B cell (primary cell): ENCODE measurements around the gene USH2A. TPM values are rescaled to one million over a fixed set of nuclear protein-coding genes. Genes with fewer than 3 reads are reported as not detected.

Experiments
- ATAC-seq: fragments of 200-7000 bp; cut with Tn5 transposase; one replicate; pipeline ENCODE4 v1.10.0; 2021; ENCODE audit warnings: low read depth, mild to moderate bottlenecking, moderate number of reproducible peaks, moderate library complexity
- CTCF ChIA-PET: fragments of 350-600 bp; sonication (Branson Sonifier 250); formaldehyde crosslinking; loops from one replicate; lab custom pipeline; 2021; ENCODE audit warnings: antibody characterized with exemption, inconsistent platforms; lab: Charles Lee
- POLR2A ChIA-PET: fragments of 350-600 bp; sonication (Branson Sonifier 250); formaldehyde crosslinking; loops from one replicate; lab custom pipeline; 2021; ENCODE audit warnings: antibody characterized with exemption; lab: Charles Lee
- DNase-seq: peaks from one replicate; pipeline ENCODE4 v3.0.0; 2013
- H2AFZ ChIP-seq: 2 replicates; pipeline ENCODE4 v1.6.1; 2012; ENCODE audit warnings: mild to moderate bottlenecking, low read depth, low read length; ENCODE audit not compliant: insufficient read depth, poor library complexity, severe bottlenecking
- H3K27ac ChIP-seq, 2 donors: 1 replicate in 1 of 2; 2 replicates in 1 of 2; pipeline ENCODE4 v1.5.1; 2012 to 2013; ENCODE audit warnings: low read length in 2 of 2, mild to moderate bottlenecking in 2 of 2, moderate library complexity in 1 of 2
- H3K27me3 ChIP-seq, 4 experiments: fragments of 200-600 bp in 1 of 4; sonication (generic) in 1 of 4; replicated peaks in 1 of 4; 1 replicate in 2 of 4; 2 replicates in 2 of 4; pipeline versions ENCODE4 v1.6.1 to v1.7.0; 2013 to 2016; ENCODE audit warnings: low read length in 3 of 4, mild to moderate bottlenecking in 2 of 4, mixed read lengths in 1 of 4, moderate library complexity in 1 of 4; ENCODE audit not compliant: insufficient read depth in 4 of 4, control insufficient read depth in 3 of 4; ENCODE audit errors: control extremely low read depth in 1 of 4
- H3K36me3 ChIP-seq, 2 experiments: replicated peaks in 1 of 2; 1 replicate in 1 of 2; 2 replicates in 1 of 2; pipeline versions ENCODE4 v1.6.1 to v1.7.1; 2013; ENCODE audit warnings: low read length in 1 of 2; ENCODE audit not compliant: insufficient read depth in 2 of 2, control insufficient read depth in 1 of 2; ENCODE audit errors: control extremely low read depth in 1 of 2, extremely low read depth in 1 of 2
- H3K4me1 ChIP-seq, 2 donors: fragments of 200-600 bp in 1 of 2; sonication (generic) in 1 of 2; 1 replicate in 1 of 2; 2 replicates in 1 of 2; pipeline versions ENCODE4 v1.5.1 to v1.6.1; 2013 to 2017; ENCODE audit warnings: low read length in 2 of 2; ENCODE audit not compliant: control insufficient read depth in 2 of 2, insufficient read depth in 2 of 2
- H3K4me2 ChIP-seq: replicated peaks from 2 replicates; pipeline ENCODE3; 2012; ENCODE audit warnings: mild to moderate bottlenecking, low read depth, low read length; ENCODE audit not compliant: poor library complexity, severe bottlenecking
- H3K4me3 ChIP-seq, 5 experiments: fragments of 200-600 bp in 1 of 5; sonication (generic) in 1 of 5; 1 replicate in 3 of 5; 2 replicates in 2 of 5; pipeline versions ENCODE4 v1.5.1 to v1.7.0; 2011 to 2016; ENCODE audit warnings: low read length in 4 of 5, mild to moderate bottlenecking in 4 of 5, low read depth in 2 of 5, control low read depth in 1 of 5, moderate library complexity in 1 of 5; ENCODE audit not compliant: insufficient read depth in 1 of 5; ENCODE audit errors: control extremely low read depth in 1 of 5, extremely low read depth in 1 of 5
- H3K79me2 ChIP-seq: fragments of 200-600 bp; sonication (generic); one replicate; pipeline ENCODE4 v1.6.0; 2016; ENCODE audit warnings: low read length; ENCODE audit not compliant: control insufficient read depth, insufficient read depth
- H3K9ac ChIP-seq: fragments of 200-600 bp; sonication (generic); 2 replicates; pipeline ENCODE4 v1.6.1; 2017; ENCODE audit warnings: mild to moderate bottlenecking, low read length, moderate library complexity
- H3K9me3 ChIP-seq, 3 donors: one replicate each; pipeline versions ENCODE4 v1.6.1 to v1.7.1; 2013; ENCODE audit warnings: low read length in 2 of 3; ENCODE audit not compliant: control insufficient read depth in 2 of 3, insufficient read depth in 1 of 3; ENCODE audit errors: control extremely low read depth in 1 of 3
- H4K20me1 ChIP-seq: 2 replicates; pipeline ENCODE4 v1.6.0; 2012; ENCODE audit warnings: mild to moderate bottlenecking, low read length; ENCODE audit not compliant: insufficient read depth, control insufficient read depth, poor library complexity, severe bottlenecking
- H3K27ac Mint-ChIP-seq: one replicate; pipeline ENCODE4 v1.8.0; 2021; ENCODE audit warnings: mixed read lengths
- H3K27me3 Mint-ChIP-seq: one replicate; pipeline ENCODE4 v1.8.0; 2021; ENCODE audit warnings: mixed read lengths
- H3K4me1 Mint-ChIP-seq: one replicate; pipeline ENCODE4 v1.8.0; 2021; ENCODE audit warnings: mixed read lengths
- H3K4me3 Mint-ChIP-seq: one replicate; pipeline ENCODE4 v1.8.0; 2021; ENCODE audit warnings: mixed read lengths
- H3K9me3 Mint-ChIP-seq: one replicate; pipeline ENCODE4 v1.8.0; 2022; ENCODE audit warnings: mixed read lengths; ENCODE audit not compliant: insufficient read depth
- EZH2 ChIP-seq: IDR thresholded peaks from 2 replicates; pipeline ENCODE4 v1.6.1; 2012; ENCODE audit warnings: borderline replicate concordance, low read depth, mild to moderate bottlenecking, moderate library complexity, low read length; ENCODE audit not compliant: insufficient read depth, poor library complexity, severe bottlenecking
- WGBS: methylation state at CpG from one replicate; pipeline ENCODE4 v1.1.5; 2013; ENCODE audit warnings: missing lambda C conversion rate; ENCODE audit not compliant: insufficient coverage; 5-methylcytosine and 5-hydroxymethylcytosine counted together
- intact Hi-C: fragments of 100-400 bp; cut with micrococcal nuclease; formaldehyde crosslinking; loops from one replicate; pipeline ENCODE4 v1.10.0; 2022
- polyA plus RNA-seq: library from polyadenylated mRNA; depleted of rRNA; stranded (reverse); fragments of >200 nt; gene quantifications from 2 replicates; pipeline ENCODE4 v1.2.3, GENCODE V29; 2012
- total RNA-seq, 2 donors: library from RNA; stranded (reverse); fragments of 120-200 nt in 1 of 2; gene quantifications; 1 replicate in 1 of 2; 2 replicates in 1 of 2; pipeline versions ENCODE4 v1.2.3 to v1.2.4, GENCODE V29; 2013 to 2022
- TF ChIP-seq, protein P1 (sequence below): fragments of 200-600 bp; IDR thresholded peaks from one replicate; pipeline ENCODE4 v1.8.0; 2022; ENCODE audit warnings: antibody characterized with exemption, mild to moderate bottlenecking

Gene USH2A
- total and polyA plus RNA-seq, 2 donors (not counting 1 experiment from before 2014, with no cell fraction given): 0.01 TPM; not detected in 1

DNA sequence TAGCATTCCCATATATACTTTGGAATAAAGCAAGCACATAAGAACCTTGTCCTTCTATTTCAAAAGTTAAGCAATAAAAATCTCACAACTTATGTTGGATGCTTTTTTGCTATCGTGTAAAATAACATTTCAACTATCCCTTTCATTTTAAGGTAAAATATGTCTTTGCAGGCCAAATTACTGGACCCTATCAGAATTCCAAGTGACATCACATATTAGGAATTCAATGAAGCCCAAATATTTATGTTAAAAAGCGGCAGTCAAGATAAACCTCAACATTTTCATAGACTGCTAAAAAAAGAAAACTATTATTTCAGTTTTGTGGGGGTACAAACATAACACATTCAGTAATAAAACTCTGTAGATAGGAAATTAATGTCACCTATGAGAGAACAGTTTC, 604.1 kb downstream of the USH2A start:
- no peaks in the 10 kb centered on the region for H3K36me3 ChIP-seq
- no peaks in the 10 kb centered on the region for H3K79me2 ChIP-seq
- WGBS: no CpG with 5 or more reads among the region's 2 CpGs
- H3K27me3 ChIP-seq: no peaks in the 10 kb centered on the region
- intact Hi-C loops: no loop called here
- no peaks in the 10 kb centered on the region for H3K27me3 Mint-ChIP-seq
- no peak overlapping the region for H3K4me2 ChIP-seq
- no peaks in the 10 kb centered on the region for H3K9me3 ChIP-seq
- H4K20me1 ChIP-seq: no peaks in the 10 kb centered on the region
- no peak overlapping the region for H3K27ac Mint-ChIP-seq
- ATAC-seq (no peak), DNase-seq (no peak)
- H3K4me3 ChIP-seq: no peak overlapping the region
- H3K4me1 Mint-ChIP-seq: no peaks in the 10 kb centered on the region
- H3K9me3 Mint-ChIP-seq: no peaks in the 10 kb centered on the region
- CTCF ChIA-PET: no interaction called here
- TF ChIP-seq, protein P1, sequence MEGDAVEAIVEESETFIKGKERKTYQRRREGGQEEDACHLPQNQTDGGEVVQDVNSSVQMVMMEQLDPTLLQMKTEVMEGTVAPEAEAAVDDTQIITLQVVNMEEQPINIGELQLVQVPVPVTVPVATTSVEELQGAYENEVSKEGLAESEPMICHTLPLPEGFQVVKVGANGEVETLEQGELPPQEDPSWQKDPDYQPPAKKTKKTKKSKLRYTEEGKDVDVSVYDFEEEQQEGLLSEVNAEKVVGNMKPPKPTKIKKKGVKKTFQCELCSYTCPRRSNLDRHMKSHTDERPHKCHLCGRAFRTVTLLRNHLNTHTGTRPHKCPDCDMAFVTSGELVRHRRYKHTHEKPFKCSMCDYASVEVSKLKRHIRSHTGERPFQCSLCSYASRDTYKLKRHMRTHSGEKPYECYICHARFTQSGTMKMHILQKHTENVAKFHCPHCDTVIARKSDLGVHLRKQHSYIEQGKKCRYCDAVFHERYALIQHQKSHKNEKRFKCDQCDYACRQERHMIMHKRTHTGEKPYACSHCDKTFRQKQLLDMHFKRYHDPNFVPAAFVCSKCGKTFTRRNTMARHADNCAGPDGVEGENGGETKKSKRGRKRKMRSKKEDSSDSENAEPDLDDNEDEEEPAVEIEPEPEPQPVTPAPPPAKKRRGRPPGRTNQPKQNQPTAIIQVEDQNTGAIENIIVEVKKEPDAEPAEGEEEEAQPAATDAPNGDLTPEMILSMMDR: no peak
- TF ChIP-seq EZH2: no peak
- H3K4me3 Mint-ChIP-seq: no peak overlapping the region
- POLR2A ChIA-PET: no interaction called here
- no peak overlapping the region for H2AFZ ChIP-seq
- no peaks in the 10 kb centered on the region for H3K4me1 ChIP-seq
- H3K27ac ChIP-seq: no peak overlapping the region
- no peak overlapping the region for H3K9ac ChIP-seq

DNA sequence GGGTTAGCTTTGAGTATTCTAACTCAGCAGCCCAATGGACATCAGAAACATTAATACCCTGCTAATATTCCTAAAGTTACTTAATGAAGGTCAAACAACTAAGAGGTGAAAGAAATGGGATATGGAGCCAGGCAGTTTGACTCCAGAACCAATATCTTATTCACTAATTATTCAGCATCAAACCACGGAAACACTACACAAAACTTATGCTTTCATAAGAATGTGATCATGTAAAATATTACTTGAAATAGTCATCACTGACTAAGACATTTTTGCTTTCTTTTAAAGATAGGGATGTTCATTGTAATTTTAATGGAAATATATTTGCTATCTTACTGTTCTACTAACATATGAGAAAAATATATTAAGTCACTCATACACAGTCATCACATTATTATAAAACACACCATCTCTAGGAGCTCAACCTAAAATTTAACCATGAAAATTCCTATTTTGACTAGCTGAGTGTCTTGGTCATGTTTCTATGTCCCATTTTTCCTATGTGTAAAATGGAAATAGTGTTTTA, 615.3 kb downstream of the USH2A start:
- H3K27ac ChIP-seq: no peak overlapping the region
- no peak overlapping the region for H3K9ac ChIP-seq
- H3K4me1 ChIP-seq: no peaks in the 10 kb centered on the region
- H3K36me3 ChIP-seq: no peaks in the 10 kb centered on the region
- no peak overlapping the region for H2AFZ ChIP-seq
- Mint-ChIP-seq H3K9me3 (peaks cover 7% of the 10 kb centered on the region), H3K4me1 (no peaks in the 10 kb centered on the region), H3K27me3 (no peaks in the 10 kb centered on the region), H3K4me3 (no peak overlapping the region), H3K27ac (no peak overlapping the region)
- H3K4me3 ChIP-seq: no peak overlapping the region
- H3K4me2 ChIP-seq: no peak overlapping the region
- no peak for DNase-seq
- intact Hi-C loops: no loop called here
- no CpG with 5 or more reads among the region's 1 CpG for WGBS
- no peaks in the 10 kb centered on the region for H3K27me3 ChIP-seq
- peaks cover 0 to 9% (median 2%) of the 10 kb centered on the region in 3 donors for H3K9me3 ChIP-seq
- TF ChIP-seq EZH2: no peak
- TF ChIP-seq, protein P1: no peak
- CTCF ChIA-PET: no interaction called here
- no peak for ATAC-seq
- no peaks in the 10 kb centered on the region for H3K79me2 ChIP-seq
- no peaks in the 10 kb centered on the region for H4K20me1 ChIP-seq
- POLR2A ChIA-PET: no interaction called here
